HUDEP-2 (cell line): ENCODE data around the gene NDUFB8.
A peak's percentile ranks its signal among the peaks of the same experiment; 100 is the strongest.

Experiments
- DNase-seq, 76 experiments: peaks; one replicate each; lab custom pipeline; 2025; ENCODE audit not compliant: unreplicated experiment in 76 of 76; lab: John Stamatoyannopoulos, UW

Gene NDUFB8

DNA sequence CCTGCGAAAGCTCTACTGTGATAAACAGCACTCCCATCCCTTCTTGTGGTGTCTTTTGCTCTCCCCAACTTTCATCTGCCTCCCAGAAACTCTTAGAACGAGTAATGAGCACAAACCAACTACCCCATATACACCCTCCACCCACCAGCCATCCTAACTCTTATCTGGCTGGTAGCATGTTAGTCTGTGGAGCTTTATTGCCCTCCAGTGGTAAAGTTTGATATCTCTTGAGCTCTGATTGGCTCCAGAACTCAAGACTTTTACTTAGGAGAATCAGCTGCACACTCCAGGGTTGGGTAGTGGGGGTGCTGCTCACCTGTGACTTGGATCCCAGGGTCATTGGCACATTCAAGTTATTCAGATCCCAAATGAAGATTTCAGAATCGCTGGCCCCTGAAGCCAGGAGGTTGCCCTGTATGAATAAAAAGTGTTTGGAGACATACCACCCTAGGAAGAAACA, 20.9 kb downstream of the NDUFB8 start:
- DNase-seq, result peak in 34 of 76 experiments; percentile 5 to 74 (median 36)

DNA sequence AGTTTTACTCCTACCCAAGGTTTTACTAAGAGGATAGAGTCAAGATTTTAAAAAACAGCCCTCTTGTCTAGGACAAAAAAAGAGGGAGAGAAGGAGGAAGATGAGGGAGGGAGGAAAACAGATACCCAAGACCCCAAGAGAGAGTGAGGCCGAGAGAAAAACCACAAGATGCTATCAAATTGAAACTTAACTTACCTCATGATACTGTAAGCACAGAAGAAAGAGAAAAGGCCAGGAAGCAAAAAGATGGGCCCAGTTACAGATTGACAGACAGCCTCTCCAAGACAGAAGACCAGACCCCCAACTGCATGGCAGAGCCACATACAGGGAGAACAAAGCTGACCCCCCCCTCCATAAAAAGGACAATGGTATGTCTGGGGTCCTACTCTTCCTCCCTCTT, 21.4 kb downstream of the NDUFB8 start:
- DNase-seq, result no peak

- DNase-seq, result no peak
Observed at GRCh38 chr10:100507357-100507732, 22.3 kb downstream of the NDUFB8 start.

GRCh38 chr10:100506596-100507356, 22.9 kb downstream of the NDUFB8 start:
- no peak for DNase-seq

GRCh38 chr10:100505164-100505563, 24.5 kb downstream of the NDUFB8 start:
- no peak for DNase-seq

GRCh38 chr10:100504096-100504495, 25.6 kb downstream of the NDUFB8 start:
- DNase-seq, result no peak

GRCh38 chr10:100502926-100503494, 26.7 kb downstream of the NDUFB8 start:
- DNase-seq, result no peak

DNA sequence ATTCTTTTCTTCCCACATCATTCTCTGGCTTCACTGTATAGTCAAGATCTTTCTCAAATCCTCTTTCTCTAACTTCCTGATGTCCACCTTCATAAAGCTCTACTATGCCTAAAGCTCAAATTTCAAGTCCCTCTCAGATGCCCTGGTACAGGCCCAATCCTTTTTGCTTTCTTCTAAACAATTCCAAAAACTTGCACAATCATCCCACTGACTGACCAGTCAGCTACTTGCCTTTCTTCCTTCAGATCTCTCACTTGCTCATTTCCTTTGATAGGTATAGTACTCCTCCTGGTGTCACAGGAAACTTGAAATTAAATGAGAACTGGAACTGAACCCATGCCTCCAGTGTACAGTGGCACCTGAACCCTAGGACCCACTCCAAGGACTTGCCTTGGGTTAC, 28.2 kb downstream of the NDUFB8 start:
- DNase-seq, result no peak

DNA sequence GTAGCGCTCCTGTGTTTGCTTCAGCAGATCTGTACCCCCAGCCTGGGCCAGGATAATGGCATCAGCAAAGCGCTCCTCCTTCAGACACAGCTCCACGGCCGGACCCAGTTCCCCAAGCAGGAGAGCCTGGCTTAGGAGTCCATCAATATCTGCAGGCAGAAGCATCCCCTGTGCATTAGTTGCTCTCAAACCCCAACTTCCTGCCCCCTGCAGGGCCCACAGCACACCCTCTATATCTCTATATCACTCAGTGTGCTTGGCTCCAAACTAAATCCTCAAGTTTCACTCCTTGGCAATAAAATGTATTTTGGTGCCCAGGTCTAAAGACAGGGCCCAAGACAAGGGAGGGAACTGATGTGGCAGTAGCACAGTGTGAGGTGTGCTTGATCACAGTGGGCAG, 31.6 kb downstream of the NDUFB8 start:
- DNase-seq, result no peak

- DNase-seq, result no peak
Observed at GRCh38 chr10:100496567-100496966, 33.1 kb downstream of the NDUFB8 start.

- no peak for DNase-seq
Observed at GRCh38 chr10:100490531-100490930, 39.1 kb downstream of the NDUFB8 start.

DNA sequence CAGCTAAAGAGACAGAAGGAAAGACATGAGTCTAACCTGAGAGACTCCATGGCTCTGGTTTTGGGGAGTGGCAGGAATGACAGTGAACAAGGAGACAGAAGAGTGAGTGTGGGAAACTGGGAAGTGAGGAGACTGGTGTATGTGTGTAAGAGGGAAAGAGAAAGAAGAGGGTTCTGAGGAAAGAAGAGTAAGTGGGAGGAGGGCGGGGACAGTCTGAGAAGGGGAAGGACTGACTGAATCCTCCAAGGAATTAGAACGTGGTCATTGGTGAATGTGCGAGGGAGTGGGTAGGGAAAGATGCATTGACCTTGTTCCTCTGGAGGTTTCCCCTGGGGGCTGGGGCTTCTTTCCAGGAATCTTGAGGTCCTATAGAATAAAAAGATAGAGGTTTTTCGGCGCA, 40.3 kb downstream of the NDUFB8 start:
- DNase-seq, result no peak

DNA sequence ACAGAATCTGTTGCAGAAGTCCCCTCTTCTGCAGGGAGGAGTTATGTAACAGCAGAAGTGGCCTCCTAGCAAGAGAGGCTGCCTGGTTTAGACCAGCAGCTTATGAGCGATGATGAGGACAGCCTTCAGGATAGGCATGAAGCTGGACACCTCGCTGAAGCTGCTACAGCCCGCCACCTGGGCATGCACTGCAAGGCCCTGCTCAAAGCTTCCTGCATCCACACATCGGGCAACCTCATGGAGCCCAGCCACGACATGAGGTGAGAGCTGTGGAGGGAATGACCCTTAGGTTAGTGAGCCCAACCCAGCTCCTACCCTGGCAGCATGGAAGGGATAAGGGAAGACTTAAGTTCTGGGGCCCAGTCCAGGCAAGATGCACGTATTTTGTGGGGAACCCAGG, 42.1 kb downstream of the NDUFB8 start:
- no peak for DNase-seq

- no peak for DNase-seq
Observed at GRCh38 chr10:100485801-100486495, 43.7 kb downstream of the NDUFB8 start.

- no peak for DNase-seq
Observed at GRCh38 chr10:100485366-100485765, 44.3 kb downstream of the NDUFB8 start.

GRCh38 chr10:100483876-100484666, 45.6 kb downstream of the NDUFB8 start:
- DNase-seq, result no peak

DNA sequence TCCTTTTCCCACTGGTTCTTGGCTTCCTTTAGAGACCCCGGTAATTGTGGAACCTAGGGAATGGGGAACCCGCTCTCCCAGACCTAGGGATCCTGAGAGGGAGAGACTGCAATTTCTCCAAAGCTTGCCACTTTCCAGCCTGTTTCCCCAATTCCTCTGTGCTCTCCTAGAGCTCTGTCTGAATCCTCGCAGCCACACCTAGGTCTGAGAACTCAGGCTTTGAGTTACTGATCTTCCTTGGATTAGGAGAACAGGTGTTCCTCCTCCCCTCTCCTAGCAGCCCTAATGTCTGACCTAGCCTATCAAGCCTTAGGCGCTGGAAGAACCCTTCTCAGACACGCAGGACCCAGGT, 46.9 kb downstream of the NDUFB8 start:
- DNase-seq, result no peak

- DNase-seq, result peak in 54 of 76 experiments; percentile 5 to 75 (median 28)
Observed at GRCh38 chr10:100482181-100482833, 47.4 kb downstream of the NDUFB8 start.

DNA sequence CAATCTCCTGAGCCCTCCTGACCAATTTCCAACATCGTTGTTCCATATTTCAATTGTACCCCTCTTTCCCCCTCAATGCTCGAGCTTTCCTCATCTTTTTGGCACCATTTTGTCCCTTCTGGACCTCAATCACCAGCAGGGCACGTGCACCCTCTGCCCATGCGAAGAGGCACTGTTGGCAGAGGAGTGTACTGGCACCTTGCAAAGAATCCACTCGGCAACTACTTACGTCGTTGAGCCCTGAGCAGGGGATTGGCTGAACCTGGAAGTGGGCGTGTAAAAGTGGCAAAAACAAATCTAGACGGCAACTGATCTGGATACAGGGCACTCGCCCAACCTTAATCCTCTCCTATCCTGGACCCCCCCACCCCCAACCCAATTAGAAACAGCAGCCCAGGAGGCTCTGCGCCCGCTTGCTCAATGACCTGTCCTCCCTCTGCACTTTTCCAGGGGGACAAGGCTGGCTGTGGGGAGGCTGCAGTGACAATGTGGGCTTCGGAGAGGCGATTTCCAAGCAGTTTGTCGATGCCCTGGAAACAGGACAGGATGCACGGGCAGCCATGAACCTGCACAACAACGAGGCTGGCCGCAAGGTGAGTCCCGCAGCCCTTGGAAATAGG, 48.1 kb downstream of the NDUFB8 start:
- DNase-seq, result peak in 75 of 76 experiments; percentile 4 to 94 (median 76)

DNA sequence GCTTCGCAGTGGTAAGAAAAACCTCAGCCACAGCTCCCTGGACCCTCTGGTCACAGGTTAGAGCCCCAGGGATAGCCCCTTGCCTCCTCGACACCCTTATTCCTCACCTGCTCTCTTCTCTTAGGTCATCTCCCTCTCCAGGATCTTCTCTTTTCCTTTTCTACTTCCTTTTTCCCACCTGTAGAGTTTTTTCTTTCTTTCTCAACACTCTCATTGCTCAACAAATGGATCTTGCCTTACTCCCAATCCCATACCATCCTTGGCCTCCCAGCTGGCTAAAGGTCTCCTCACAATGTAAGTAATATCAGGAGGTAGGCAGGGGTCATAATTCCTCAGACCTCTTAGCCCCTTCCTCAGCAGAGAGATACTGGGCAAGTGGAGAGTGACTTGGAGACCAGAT, 49.7 kb downstream of the NDUFB8 start:
- DNase-seq, result no peak
